Activated T-helper 1 cell treated with anti-CD3 and anti-CD28 coated beads, Interleukin-12 subunit alpha, Interleukin-12 subunit beta, Interleukin-2, Interleukin-4 antibody, amounts not matched to agents 30 ng/mL and 10 ng/mL and 1 ng/mL, durations not matched to agents 14 hours and 24 hours and 36 hours (primary cell): ENCODE measurements around the gene P4HTM. TPM values are rescaled to one million over a fixed set of nuclear protein-coding genes. Genes with fewer than 3 reads are reported as not detected.

ENCODE experiments used
- DNase-seq: peaks from one replicate; pipeline ENCODE4 v3.0.0; 2021; ENCODE audit warnings: low spot score
- H3K27ac Mint-ChIP-seq: one replicate; pipeline ENCODE4 v1.8.0; 2021; ENCODE audit warnings: mild to moderate bottlenecking, mixed read lengths
- H3K27me3 Mint-ChIP-seq: one replicate; pipeline ENCODE4 v1.8.0; 2022; ENCODE audit warnings: mild to moderate bottlenecking, moderate library complexity, mixed read lengths; ENCODE audit not compliant: insufficient read depth
- H3K36me3 Mint-ChIP-seq: one replicate; pipeline ENCODE4 v1.8.0; 2021; ENCODE audit warnings: low read depth, mixed read lengths
- H3K4me1 Mint-ChIP-seq: one replicate; pipeline ENCODE4 v1.8.0; 2021; ENCODE audit warnings: low read depth, mixed read lengths
- H3K4me3 Mint-ChIP-seq: one replicate; pipeline ENCODE4 v1.8.0; 2021; ENCODE audit warnings: mild to moderate bottlenecking, moderate library complexity, mixed read lengths
- H3K9me3 Mint-ChIP-seq: one replicate; pipeline ENCODE4 v1.8.0; 2021; ENCODE audit warnings: mixed read lengths
- intact Hi-C: fragments of 100-400 bp; cut with micrococcal nuclease; formaldehyde crosslinking; loops from one replicate; pipeline ENCODE4 v1.15.1; 2024
- total RNA-seq: library from RNA; stranded (reverse); gene quantifications from 2 replicates; pipeline ENCODE4 v1.2.3, GENCODE V29; 2022

The P4HTM gene
- total RNA-seq, 1 donor from 2014 or later: 36.8 TPM

DNA sequence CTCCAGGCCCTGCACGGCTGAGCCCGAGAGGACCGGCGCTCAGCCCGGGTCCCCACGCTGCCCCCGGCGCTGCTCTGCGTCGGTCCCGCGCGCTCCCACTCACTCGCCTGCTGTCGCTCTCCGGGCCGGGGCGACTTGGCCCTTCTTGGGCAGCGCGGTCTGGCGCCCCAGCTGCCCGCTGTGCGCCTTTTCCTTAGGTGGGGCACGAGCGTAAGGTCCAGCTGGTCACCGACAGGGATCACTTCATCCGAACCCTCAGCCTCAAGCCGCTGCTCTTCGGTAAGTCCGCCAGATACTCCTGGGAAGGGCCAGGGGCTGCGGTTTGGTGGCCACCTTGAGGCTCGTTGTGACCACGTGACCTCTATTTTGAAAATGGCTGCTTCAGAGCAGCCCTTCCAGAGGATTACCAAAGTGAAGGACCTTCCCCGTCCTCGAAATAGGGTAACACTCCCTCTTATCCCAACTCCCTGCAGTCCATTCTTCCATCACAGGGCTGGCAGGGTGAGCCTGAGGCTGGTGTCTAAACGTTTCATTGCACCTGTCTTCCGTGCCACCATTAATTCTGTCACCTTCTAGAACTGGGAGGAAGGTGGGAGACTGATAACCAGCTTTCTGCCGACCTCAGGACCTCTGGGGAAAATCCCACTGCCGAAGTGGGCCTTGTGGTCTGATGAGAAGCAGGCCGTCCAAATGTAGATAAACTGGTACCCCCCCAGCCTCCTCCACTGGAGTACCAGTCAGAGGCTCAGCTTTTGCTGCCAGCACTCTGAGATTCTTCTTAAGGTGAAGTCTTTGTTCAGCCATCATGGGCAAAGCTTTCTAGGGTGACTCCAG is 812 bp downstream of the P4HTM start:
- DNase-seq: peak; percentile 26
- intact Hi-C loops: loop anchor here (2.0 kb wide), 1 partner anchor 144 kb away; the partner anchor contains the start of gene PRKAR2A
- Mint-ChIP-seq H3K4me1 (peaks cover 49% of the 10 kb centered on the region), H3K9me3 (no peaks in the 10 kb centered on the region), H3K27me3 (no peaks in the 10 kb centered on the region), H3K36me3 (peaks cover 17% of the 10 kb centered on the region), H3K27ac (peak overlapping the region; percentile 74), H3K4me3 (peak overlapping the region; percentile 95)

- Mint-ChIP-seq H3K27ac (peak overlapping the region; percentile 52), H3K4me1 (peaks cover 43% of the 10 kb centered on the region), H3K4me3 (peak overlapping the region; percentile 95), H3K27me3 (no peaks in the 10 kb centered on the region), H3K9me3 (no peaks in the 10 kb centered on the region), H3K36me3 (peaks cover 16% of the 10 kb centered on the region)
- DNase-seq: no peak
- intact Hi-C loops: loop anchor here (2.0 kb wide), 1 partner anchor 145 kb away; the partner anchor contains the start of gene PRKAR2A
Observed at GRCh38 chr3:48991851-48992545, 2.0 kb downstream of the P4HTM start.

- Mint-ChIP-seq H3K27me3 (no peaks in the 10 kb centered on the region), H3K4me1 (peaks cover 36% of the 10 kb centered on the region), H3K36me3 (peaks cover 16% of the 10 kb centered on the region), H3K4me3 (no peak overlapping the region), H3K9me3 (no peaks in the 10 kb centered on the region), H3K27ac (peak overlapping the region; percentile 63)
- DNase-seq: no peak
- intact Hi-C loops: no loop called here
Observed at GRCh38 chr3:48993834-48994233, 3.8 kb downstream of the P4HTM start.

DNA sequence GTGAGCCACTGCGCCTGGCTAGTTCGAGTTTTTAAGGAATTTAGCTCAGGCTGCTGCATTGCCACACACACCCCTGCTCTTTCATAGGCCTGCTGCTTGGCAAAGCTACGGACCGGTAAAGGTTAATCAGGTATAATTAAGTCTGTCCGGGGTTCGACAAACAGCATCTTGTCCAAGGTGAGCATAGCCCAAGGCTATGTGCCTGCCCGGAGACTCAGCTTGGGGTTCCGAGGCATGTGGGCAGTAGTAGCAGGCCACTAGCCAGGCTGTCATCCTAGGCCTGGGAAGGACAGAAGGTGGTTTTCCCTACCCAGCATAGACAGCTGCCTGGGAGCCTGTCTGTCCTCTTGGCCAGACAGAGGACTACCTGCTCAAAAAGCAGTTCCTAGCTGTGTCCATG is 6.6 kb downstream of the P4HTM start:
- Mint-ChIP-seq H3K27me3 (no peaks in the 10 kb centered on the region), H3K9me3 (no peaks in the 10 kb centered on the region), H3K36me3 (peaks cover 16% of the 10 kb centered on the region), H3K4me1 (peaks cover 19% of the 10 kb centered on the region), H3K27ac (no peak overlapping the region), H3K4me3 (no peak overlapping the region)
- DNase-seq: no peak
- intact Hi-C loops: no loop called here

GRCh38 chr3:48997102-48997635 is 7.1 kb downstream of the P4HTM start:
- peaks cover 18% of the 10 kb centered on the region for H3K36me3 Mint-ChIP-seq
- H3K27me3 Mint-ChIP-seq: no peaks in the 10 kb centered on the region
- no peak overlapping the region for H3K4me3 Mint-ChIP-seq
- no peak for DNase-seq
- peaks cover 14% of the 10 kb centered on the region for H3K4me1 Mint-ChIP-seq
- no peak overlapping the region for H3K27ac Mint-ChIP-seq
- intact Hi-C loops: no loop called here
- H3K9me3 Mint-ChIP-seq: no peaks in the 10 kb centered on the region

- intact Hi-C loops: no loop called here
- Mint-ChIP-seq H3K27me3 (no peaks in the 10 kb centered on the region), H3K9me3 (no peaks in the 10 kb centered on the region), H3K4me1 (peaks cover 12% of the 10 kb centered on the region), H3K36me3 (peaks cover 21% of the 10 kb centered on the region), H3K27ac (no peak overlapping the region), H3K4me3 (no peak overlapping the region)
- no peak for DNase-seq
Observed at GRCh38 chr3:48997714-48998637, 7.9 kb downstream of the P4HTM start.

DNA sequence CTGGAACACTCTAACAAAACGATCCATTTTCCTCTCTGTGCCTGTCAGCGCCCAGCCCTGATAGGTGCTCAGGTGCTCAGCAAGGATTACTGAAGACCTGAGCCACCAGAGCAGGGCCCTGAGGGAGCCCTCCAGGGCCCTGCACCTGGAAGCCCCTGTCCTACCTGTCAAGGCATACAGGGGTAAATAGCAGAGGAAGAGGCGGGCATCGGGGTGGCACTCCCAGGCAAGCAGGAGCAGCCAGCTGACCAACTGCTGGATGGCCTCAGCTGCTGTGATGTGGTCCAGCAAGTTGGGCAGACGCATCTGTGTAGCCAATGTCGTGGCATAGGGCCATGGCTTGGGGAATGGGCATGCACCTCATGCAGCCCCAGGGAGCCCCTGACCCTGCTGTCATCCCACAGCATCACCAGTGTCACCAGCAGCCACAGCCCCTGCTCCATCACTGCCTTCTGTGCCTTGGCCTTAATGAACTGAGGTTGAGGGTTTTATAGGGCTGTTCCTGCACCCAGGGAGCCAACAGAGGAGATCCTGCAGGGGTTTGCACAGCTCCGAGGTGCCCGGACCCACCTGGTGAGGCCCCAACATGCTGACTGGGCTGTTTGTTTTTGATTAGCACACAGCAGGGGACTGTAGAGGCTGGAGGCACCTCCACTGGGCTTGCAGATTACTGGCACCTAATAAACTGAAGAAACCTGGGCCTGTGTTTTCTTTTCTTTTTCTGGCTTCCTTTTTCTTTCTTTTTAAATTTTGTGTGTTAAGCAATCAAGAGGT is 9.2 kb downstream of the P4HTM start:
- peaks cover 14% of the 10 kb centered on the region for H3K36me3 Mint-ChIP-seq
- intact Hi-C loops: no loop called here
- H3K27me3 Mint-ChIP-seq: no peaks in the 10 kb centered on the region
- H3K4me3 Mint-ChIP-seq: no peak overlapping the region
- H3K9me3 Mint-ChIP-seq: no peaks in the 10 kb centered on the region
- no peaks in the 10 kb centered on the region for H3K4me1 Mint-ChIP-seq
- no peak for DNase-seq
- H3K27ac Mint-ChIP-seq: no peak overlapping the region

GRCh38 chr3:49001155-49001554 is 11.1 kb downstream of the P4HTM start:
- Mint-ChIP-seq H3K27me3 (no peaks in the 10 kb centered on the region), H3K4me3 (no peak overlapping the region), H3K9me3 (no peaks in the 10 kb centered on the region), H3K36me3 (peaks cover 6% of the 10 kb centered on the region), H3K4me1 (no peaks in the 10 kb centered on the region), H3K27ac (no peak overlapping the region)
- DNase-seq: no peak
- intact Hi-C loops: no loop called here

- H3K27ac Mint-ChIP-seq: no peak overlapping the region
- H3K36me3 Mint-ChIP-seq: peaks cover 14% of the 10 kb centered on the region
- DNase-seq: no peak
- no peak overlapping the region for H3K4me3 Mint-ChIP-seq
- H3K9me3 Mint-ChIP-seq: no peaks in the 10 kb centered on the region
- H3K4me1 Mint-ChIP-seq: peaks cover 25% of the 10 kb centered on the region
- intact Hi-C loops: loop anchor here (5.0 kb wide), 2 partner anchors 107 to 287 kb away; partner anchors contain the start of genes IP6K2 and SLC25A20
- no peaks in the 10 kb centered on the region for H3K27me3 Mint-ChIP-seq
Observed at GRCh38 chr3:49004352-49005302, 14.6 kb downstream of the P4HTM start.

DNA sequence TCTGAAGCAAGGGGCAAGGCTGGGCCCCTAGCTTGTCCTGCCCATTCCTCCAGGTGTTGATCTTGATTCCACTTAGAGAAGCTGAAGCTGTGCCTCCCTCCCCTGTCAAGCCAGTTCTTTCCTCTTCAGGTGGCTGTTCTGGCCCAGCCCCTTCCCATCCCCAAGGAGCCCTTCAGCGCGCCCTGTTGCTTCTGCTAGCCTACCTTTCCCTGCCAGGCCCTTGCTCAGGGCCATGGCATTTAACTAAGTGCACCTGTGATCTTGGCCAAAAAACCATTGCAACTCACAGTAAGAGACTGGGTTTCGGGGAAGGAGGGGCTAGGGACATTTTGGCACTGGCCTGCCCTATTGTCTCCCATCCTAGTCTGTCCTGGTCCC is 15.3 kb downstream of the P4HTM start:
- no peaks in the 10 kb centered on the region for H3K27me3 Mint-ChIP-seq
- intact Hi-C loops: loop anchor here (5.0 kb wide), 2 partner anchors 108 to 288 kb away; partner anchors contain the start of genes IP6K2 and SLC25A20
- peaks cover 25% of the 10 kb centered on the region for H3K4me1 Mint-ChIP-seq

GRCh38 chr3:49005998-49006397 is 16.0 kb downstream of the P4HTM start:
- Mint-ChIP-seq H3K9me3 (no peaks in the 10 kb centered on the region), H3K4me3 (peak overlapping the region; percentile 98), H3K27me3 (no peaks in the 10 kb centered on the region), H3K4me1 (peaks cover 25% of the 10 kb centered on the region), H3K27ac (peak overlapping the region; percentile 58), H3K36me3 (peaks cover 14% of the 10 kb centered on the region)
- intact Hi-C loops: loop anchor here (2.0 to 5.0 kb wide), 4 partner anchors 109 to 737 kb away; partner anchors contain the start of genes IP6K2, PFKFB4 and SLC25A20
- DNase-seq: no peak

More for the DNA sequence above, 15.3 kb downstream of the P4HTM start:
- Mint-ChIP-seq H3K9me3 (no peaks in the 10 kb centered on the region), H3K4me3 (no peak overlapping the region), H3K27ac (no peak overlapping the region), H3K36me3 (peaks cover 14% of the 10 kb centered on the region)
- no peak for DNase-seq
